AML-193 (cell line): ENCODE measurements around the gene TTC13.

Experiments used
- DNase-seq, 2 experiments: peaks; one replicate each; lab custom pipeline; 2025; lab: John Stamatoyannopoulos, UW

TTC13 gene

DNA sequence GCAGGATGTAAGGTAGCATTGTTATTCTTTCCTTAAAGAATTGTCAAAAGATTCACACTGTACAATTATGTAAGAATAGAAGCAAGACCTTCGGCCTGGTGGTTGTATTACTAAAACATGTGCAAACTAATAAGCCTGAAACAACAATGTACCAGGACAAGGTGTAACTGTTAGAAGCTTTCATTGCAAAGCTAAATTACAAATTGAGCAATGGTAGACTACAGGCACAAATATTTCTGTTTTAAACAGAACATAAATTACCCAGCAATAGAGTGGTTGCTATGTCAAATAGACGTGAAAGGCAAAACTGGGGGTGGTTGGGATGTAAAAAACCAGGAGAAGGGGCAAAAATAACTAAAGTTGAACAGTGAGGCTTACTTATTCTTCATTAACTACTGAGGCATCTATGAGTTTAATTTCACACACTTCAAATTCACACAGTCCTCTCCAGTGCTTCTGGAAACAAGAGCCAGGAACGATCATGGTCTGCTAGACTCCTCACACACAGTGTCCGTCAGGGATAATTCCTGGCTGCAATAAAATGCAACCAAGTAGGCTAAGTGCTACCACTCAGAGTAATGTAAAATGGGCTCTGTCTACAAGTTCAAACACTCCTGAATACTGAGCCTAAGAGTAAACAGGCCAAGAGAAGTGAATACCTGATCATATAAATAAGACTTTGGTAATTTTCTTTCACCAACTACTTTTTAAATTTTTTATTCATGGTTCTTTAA, 71.0 kb downstream of the TTC13 start:
- no peak for DNase-seq

DNA sequence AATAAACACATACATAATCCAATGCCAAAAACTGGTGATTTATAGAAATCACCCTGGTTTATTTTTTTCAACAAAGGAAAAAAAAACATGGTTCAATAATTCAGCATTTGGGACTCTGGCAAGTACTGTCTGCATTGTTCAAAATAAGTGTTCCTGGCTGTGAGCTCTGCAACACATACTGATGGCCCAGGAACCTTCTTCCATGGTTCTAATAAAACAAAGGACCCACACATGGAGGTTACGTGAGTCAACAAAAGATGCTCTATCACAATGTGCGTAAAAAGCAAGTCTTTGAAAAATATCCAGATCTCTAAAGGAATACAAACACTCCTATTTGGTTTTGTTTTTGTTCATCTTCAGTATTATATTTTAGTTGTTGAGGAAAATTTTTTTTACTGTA, 72.4 kb downstream of the TTC13 start:
- DNase-seq = no peak

GRCh38 chr1:230905733-230906132, 72.9 kb downstream of the TTC13 start:
- no peak for DNase-seq

- DNase-seq = no peak
Measured at GRCh38 chr1:230902349-230902923, 76.2 kb downstream of the TTC13 start.

GRCh38 chr1:230901671-230902070, 77.0 kb downstream of the TTC13 start:
- no peak for DNase-seq

DNA sequence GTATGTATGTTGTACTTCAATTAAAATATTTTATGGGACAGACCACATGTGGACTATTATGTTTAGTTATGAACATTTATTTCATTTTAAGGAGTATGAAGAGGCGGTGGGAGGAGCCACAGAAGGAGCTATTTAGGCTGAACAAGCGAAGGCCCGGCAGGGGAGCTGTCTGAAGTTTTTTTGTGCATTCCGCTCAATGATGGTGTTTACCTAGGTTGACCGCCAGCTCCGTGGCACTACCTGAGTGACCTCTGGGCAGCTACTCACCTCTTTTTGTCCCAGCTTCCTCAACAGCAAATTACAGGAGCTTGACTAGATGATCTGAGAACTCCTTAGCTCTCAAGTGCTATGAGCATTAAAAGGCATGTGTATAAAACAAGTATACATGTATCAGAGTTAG, 77.7 kb downstream of the TTC13 start:
- DNase-seq = no peak

DNA sequence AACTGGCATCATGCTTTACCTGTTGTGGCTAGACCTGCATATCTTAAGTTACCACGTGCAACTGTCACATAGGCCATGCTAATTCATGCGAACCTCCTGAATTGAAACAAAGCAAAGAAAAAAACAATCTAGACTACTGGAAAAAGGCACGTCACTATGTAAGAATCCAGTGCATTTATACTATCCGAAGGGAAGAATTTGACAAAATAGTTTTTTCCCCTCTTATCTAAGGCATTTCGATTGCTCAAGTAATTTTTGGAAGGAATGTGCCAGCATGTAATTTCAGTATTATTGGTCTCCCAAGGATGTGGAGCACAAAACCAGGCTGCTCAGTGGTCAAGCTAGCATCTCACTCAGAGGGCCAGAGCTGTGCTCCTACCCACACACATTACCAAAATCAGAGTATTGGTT, 78.8 kb downstream of the TTC13 start:
- no peak for DNase-seq

- no peak for DNase-seq
Measured at GRCh38 chr1:230898748-230899147, 79.9 kb downstream of the TTC13 start.

DNA sequence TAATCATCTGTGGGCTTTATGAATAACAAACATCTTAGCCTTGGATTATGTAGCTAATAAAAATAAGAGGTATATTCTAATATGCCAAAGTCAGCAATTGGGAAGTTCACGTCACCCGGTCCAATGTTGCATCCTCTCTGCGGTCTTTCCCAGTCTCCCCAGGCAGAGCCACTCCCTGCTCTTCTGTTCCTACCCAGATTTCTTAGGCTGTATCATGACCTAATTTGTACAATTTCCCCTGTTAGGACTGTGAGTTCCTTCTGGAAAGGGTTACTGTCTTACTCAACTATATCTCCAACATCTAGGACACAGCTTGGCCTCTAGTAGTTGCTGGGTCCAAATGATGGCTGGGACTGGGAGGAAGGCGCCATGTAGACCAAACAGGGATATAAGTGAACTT, 80.5 kb downstream of the TTC13 start:
- DNase-seq = no peak

GRCh38 chr1:230896779-230897178, 81.9 kb downstream of the TTC13 start:
- DNase-seq = no peak

GRCh38 chr1:230895452-230895851, 83.2 kb downstream of the TTC13 start:
- no peak for DNase-seq

DNA sequence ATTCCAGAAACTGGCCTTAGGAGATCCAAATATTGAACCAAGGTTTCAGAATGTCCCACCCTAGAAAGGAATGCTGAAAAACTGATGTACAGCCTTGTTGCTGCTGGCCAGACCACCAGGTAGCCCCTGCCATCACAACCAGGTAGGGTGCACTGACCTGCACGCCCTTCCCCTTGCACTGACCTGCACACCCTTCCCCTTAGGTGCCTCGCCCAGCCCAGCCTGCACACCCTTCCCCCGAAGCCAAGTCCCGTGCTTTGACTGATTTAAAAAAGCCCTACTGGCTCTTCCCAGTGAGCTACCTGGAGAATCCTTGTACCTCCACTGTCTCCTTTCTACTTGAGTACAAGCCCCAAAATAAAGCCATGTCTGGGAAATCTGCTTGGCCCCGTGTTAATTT, 84.0 kb downstream of the TTC13 start:
- no peak for DNase-seq

GRCh38 chr1:230894032-230894431, 84.6 kb downstream of the TTC13 start:
- DNase-seq = no peak

DNA sequence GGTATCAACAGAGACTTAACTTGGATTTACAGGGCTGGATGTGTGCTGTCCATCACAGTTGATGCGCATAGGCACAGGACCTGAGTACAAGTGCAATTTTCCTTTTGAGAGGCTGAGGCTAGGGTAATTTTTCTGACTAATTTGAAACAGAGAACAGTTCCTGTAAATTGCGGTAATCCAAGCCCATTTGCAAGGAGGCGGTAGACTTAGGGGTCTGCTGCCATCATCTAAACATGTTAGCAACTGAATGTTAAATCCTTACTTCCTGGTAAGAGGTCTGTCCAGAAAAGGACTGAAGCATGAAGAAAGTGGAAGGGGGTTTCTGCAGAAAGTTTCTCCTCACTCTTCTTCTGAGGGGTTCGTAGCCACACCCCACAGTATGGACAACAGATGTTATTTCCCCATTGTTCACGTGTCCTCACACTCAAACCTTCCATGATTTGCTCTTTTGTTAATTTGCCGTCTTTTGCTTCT, 86.6 kb downstream of the TTC13 start:
- no peak for DNase-seq

DNA sequence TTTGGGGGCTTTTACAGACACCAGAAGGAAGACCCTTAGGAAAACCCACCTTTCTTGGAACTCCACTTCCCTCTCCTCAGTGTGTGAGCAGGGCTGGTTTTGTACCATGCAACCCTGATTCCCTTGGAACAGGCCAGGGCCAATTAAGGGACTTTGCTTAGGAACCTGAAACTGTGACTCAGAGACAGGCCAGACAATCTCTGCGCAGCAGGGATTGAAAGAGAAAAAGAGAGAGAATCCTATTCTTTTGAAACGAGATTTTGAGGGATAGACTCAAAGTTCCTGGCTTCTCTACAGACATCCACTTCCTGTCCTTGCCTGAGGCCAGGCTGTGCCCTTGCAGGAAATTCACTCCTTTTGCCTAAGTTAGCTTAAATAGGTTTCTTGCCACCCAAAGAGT, 87.2 kb downstream of the TTC13 start:
- no peak for DNase-seq

GRCh38 chr1:230884646-230885045, 94.0 kb downstream of the TTC13 start:
- DNase-seq = no peak

GRCh38 chr1:230883967-230884366, 94.7 kb downstream of the TTC13 start:
- DNase-seq = no peak

- DNase-seq = no peak
Measured at GRCh38 chr1:230879778-230880177, 98.9 kb downstream of the TTC13 start.

DNA sequence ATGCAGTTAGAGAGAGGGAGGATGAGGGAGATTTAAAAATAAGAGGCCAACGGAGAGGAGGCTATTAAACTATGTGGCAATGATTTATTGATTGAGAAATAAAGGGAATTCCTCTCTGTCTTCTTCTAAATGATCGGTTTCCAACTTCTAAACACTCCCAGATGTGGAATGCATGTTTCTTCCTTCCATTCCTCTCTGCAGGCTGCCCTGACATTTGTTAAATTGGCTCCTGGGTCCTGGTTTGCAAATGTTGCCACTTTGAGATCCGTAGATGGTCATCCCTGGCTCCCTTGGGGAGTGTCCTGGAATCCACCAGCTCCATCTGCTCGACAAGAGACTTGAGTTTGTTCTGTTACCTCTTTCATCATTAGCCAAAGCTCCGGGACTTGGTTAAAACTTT, 100.1 kb downstream of the TTC13 start:
- no peak for DNase-seq

DNA sequence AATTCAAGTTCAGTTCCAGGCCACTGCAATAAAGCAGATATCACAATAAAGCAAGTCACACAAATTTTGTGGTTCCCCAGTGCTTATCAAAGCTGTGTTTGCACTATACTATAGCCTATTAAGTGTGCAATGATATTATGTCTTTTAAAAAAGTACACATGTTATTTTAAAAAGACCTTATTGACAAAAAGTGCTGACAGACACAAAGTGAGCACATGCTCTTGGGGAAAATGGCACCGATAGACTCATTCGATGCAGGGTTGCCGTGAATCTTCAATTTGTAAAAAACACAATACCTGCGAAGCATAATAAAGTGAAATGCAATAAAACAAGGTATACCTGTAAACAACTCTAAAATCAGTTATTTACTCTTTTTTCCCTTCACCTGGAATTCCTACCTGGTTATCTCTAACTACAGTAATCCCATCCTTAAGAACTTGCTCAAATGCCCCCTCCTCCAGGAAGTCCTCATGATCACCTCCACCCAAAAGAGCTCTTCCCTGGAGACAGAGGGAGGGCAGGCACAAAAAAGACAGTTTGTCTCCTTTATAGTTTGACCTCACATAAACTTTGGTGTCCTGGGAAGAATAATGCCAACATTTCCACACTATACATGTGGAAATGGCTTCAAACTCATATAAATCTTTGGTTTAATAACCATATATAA, 100.6 kb downstream of the TTC13 start:
- DNase-seq = no peak

DNA sequence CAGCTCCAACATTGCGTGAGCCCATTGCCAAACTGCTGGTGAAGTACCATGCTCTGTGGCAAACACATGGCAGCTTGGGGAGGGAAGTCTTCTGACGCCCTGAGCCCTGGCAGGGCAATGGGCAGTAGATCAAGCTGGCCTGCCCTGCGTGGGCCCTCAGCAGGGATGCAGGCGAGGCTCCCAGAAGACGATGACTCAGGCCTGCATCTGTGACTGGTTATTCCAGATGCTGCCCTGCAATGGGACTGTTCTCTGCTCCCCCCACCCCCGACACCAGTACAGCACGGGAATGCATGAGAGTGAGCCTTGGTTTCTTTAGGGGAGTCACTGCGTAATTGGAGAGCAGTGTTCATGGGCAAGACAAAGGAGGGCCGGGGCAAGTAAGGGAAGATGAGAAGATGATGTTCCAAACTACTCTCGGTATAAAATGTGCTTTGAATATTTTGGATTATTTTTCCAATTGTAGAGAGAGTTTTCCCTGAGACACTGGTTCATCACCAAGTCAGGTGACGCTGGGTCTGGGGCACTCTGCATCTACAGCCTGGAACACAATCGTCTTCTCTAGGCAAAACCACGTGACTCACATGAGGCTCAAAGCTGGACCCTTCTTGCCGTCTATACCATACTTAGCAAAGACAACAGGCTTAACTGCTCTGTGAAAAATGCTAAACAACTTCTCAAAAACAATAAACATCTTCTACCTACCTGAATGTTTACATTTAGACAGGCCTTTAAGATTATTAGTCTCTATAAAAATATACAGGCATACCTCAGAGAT, 101.3 kb downstream of the TTC13 start:
- no peak for DNase-seq

DNA sequence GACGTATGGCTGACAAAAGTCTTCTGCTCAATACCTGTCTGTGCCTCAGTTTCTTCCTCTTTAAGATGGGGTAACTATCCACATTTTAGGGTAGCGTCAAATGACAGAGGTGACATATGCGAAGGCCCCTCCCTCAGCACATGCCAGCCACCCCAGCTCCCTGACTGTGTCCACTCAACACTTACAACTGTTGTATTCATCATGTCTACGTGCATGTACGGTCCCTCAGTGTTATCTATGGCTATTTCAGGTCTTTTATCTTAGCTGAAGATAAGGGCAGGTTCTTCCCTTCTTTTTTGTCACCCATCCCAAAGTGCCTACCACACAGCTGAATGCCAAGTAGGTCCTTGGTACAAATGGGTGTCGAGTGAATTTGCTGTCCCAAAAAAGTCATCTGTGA, 102.0 kb downstream of the TTC13 start:
- DNase-seq = no peak

DNA sequence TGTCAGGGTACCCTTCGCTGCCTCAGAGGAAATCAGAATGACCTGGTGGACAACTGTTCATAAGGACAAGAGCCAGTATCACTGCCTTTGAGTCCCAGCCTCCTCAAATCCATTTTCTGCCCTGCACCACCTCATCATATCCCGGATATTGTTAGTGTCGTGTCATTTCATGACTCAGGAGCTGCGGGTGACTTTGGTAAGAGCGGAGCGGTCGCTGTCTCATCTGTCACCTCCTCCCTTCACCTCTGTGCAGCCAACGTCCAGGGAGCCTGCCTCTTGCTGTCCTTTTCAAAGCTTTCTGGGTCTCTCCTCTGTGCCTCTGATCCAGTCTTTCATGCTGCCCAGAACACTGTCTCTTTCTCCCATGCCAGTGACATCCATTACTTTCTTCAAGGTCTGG, 103.3 kb downstream of the TTC13 start:
- no peak for DNase-seq
